Retinal pigment epithelial cell (primary cell): ENCODE data around the gene BBOX1.
A peak's percentile ranks its signal among the peaks of the same experiment; 100 is the strongest.

Source experiments
- DNase-seq: peaks from one replicate; pipeline ENCODE4 v3.0.0-alpha.2; 2010; ENCODE audit warnings: low read depth
- H3K4me3 ChIP-seq: 2 replicates; pipeline ENCODE4 v1.5.1; 2011; ENCODE audit warnings: mild to moderate bottlenecking, low read length, control low read depth, moderate library complexity
- CTCF ChIP-seq: conservative IDR thresholded peaks from 2 replicates; pipeline ENCODE4 v1.5.1; 2011; ENCODE audit warnings: low read depth, low read length, control low read depth, inconsistent platforms

Gene BBOX1

GRCh38 chr11:27094120-27094519, 53.5 kb downstream of the BBOX1 start:
- TF ChIP-seq CTCF, result no peak
- no peak for DNase-seq
- H3K4me3 ChIP-seq, result no peak overlapping the region

- TF ChIP-seq CTCF, result no peak
- DNase-seq, result no peak
- no peak overlapping the region for H3K4me3 ChIP-seq
Measured at GRCh38 chr11:27095059-27095458, 54.4 kb downstream of the BBOX1 start.

GRCh38 chr11:27095887-27096286, 55.3 kb downstream of the BBOX1 start:
- no peak overlapping the region for H3K4me3 ChIP-seq
- DNase-seq, result no peak
- no peak for TF ChIP-seq CTCF

GRCh38 chr11:27097551-27097950, 56.9 kb downstream of the BBOX1 start:
- no peak for DNase-seq
- no peak for TF ChIP-seq CTCF
- H3K4me3 ChIP-seq, result no peak overlapping the region

- no peak for TF ChIP-seq CTCF
- H3K4me3 ChIP-seq, result no peak overlapping the region
- peak; percentile 51 for DNase-seq
Measured at GRCh38 chr11:27100534-27100933, 59.9 kb downstream of the BBOX1 start.

GRCh38 chr11:27107548-27107947, 66.9 kb downstream of the BBOX1 start:
- no peak overlapping the region for H3K4me3 ChIP-seq
- DNase-seq, result no peak
- no peak for TF ChIP-seq CTCF

- TF ChIP-seq CTCF, result no peak
- H3K4me3 ChIP-seq, result no peak overlapping the region
- DNase-seq, result no peak
Measured at GRCh38 chr11:27108809-27109208, 68.2 kb downstream of the BBOX1 start.
